ENCODE measurements around the gene SLC26A8.
"Not testable (repeated sequence)": the region's sequence is repeated elsewhere in the genome, so short reads cannot be mapped to it uniquely, and the experiment has no call there.

SLC26A8 gene

GRCh38 chr6:36050947-36051710 is 26.7 kb upstream of the SLC26A8 start:
- Histone ChIP-seq H3K36me3 (ENCODE audit: control insufficient read depth, insufficient read depth, low read length) (peaks cover 15% of the 10 kb centered on the region), H3K4me1 (ENCODE audit: control insufficient read depth, insufficient read depth, low read length) (0 out of 2 replicates have a peak, but pooled peaks cover 5% of the 10 kb centered on the region), H3K27ac (ENCODE audit: low read depth, low read length) (no peak overlapping the region), H3K4me3 (ENCODE audit: low read depth, low read length) (no peak overlapping the region), H3K9ac (ENCODE audit: low read length) (no peak overlapping the region), H3K9me3 (ENCODE audit: control insufficient read depth, insufficient read depth, low read depth, low read length) (no peaks in the 10 kb centered on the region), H3K27me3 (ENCODE audit: control insufficient read depth, insufficient read depth, low read length) (no peaks in the 10 kb centered on the region)

DNA sequence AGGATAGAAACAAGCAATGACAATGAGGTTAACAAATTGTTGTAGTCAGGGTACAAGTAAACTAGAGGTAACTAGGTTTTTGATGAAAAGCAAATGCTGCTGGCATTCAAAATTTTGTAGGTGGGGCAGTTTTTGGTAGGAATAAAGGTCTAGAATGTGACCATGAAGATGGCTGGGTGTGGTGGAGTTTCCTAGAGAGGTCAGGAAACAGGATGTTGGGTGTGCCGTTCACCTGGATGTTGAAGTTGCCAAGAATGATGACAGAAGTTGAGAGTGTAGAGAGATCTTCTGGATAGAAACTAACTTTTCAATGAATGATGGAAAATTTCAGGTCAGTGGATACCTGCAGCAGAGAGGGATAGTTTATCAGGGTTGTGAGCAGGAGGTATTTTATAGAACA is 25.9 kb upstream of the SLC26A8 start:
- Histone ChIP-seq H3K4me1 (ENCODE audit: control insufficient read depth, insufficient read depth, low read length) (0 out of 2 replicates have a peak, but pooled peaks cover 5% of the 10 kb centered on the region), H3K27ac (ENCODE audit: low read depth, low read length) (no peak overlapping the region), H3K36me3 (ENCODE audit: control insufficient read depth, insufficient read depth, low read length) (peaks cover 15% of the 10 kb centered on the region), H3K9me3 (ENCODE audit: control insufficient read depth, insufficient read depth, low read depth, low read length) (no peaks in the 10 kb centered on the region), H3K27me3 (ENCODE audit: control insufficient read depth, insufficient read depth, low read length) (no peaks in the 10 kb centered on the region), H3K4me3 (ENCODE audit: low read depth, low read length) (no peak overlapping the region), H3K9ac (ENCODE audit: low read length) (no peak overlapping the region)

DNA sequence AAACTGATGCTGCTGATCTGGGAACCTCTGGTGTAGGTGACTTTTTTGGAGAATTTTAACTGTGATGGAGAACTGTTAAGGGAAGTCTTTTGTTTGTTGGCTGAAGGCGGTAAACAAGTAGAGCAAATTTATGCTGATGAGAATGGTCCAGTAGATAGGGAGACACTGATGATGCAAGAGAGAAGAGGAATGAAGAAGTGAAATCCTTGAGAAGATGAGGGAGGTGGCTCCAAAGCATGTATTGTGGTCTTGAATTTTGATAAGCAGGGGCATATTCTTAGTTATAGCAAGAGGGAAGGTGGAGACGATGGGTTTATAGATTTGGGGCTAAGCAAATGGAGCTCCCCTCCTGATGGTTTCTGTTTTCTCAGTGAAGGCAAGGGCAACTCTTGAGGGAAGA is 25.1 kb upstream of the SLC26A8 start:
- Histone ChIP-seq H3K9me3 (ENCODE audit: control insufficient read depth, insufficient read depth, low read depth, low read length) (no peaks in the 10 kb centered on the region), H3K27me3 (ENCODE audit: control insufficient read depth, insufficient read depth, low read length) (no peaks in the 10 kb centered on the region), H3K36me3 (ENCODE audit: control insufficient read depth, insufficient read depth, low read length) (peaks cover 11% of the 10 kb centered on the region), H3K9ac (ENCODE audit: low read length) (no peak overlapping the region), H3K27ac (ENCODE audit: low read depth, low read length) (no peak overlapping the region), H3K4me3 (ENCODE audit: low read depth, low read length) (no peak overlapping the region), H3K4me1 (ENCODE audit: control insufficient read depth, insufficient read depth, low read length) (0 out of 2 replicates have a peak, but pooled peaks cover under 1% of the 10 kb centered on the region)

DNA sequence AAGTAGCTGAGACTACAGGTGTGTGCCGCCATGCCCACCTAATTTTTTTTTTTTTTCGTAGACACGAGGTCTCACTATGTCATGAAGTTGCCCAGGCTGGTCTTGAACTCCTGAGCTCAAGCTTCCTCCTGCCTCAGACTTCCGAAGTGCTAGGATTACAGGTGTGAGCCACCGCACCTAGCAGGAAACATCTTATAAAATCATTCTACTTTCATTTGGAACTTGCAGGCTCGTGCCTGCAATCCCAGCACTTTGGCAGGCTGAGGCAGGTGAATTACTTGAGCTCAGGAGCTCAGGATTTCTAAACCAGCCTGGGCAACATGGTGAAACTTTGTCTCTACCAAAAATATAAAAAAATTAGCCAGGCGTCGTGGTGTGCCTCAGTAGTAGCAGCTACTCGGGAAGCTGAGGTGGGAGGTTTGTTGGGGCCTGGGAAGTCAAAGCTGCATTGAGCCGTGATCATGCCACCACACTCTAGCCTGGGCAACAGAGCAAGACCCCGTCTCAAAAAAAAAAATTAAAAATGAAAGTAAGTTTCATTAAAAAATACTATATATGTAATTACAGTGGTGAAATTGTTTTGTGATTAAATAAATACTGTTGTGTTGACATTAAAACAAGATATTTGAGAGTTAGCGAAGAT is 18.3 kb upstream of the SLC26A8 start:
- Histone ChIP-seq H3K27me3 (ENCODE audit: control insufficient read depth, insufficient read depth, low read length) (no peaks in the 10 kb centered on the region), H3K9ac (ENCODE audit: low read length) (no peak overlapping the region), H3K9me3 (ENCODE audit: control insufficient read depth, insufficient read depth, low read depth, low read length) (no peaks in the 10 kb centered on the region), H3K4me3 (ENCODE audit: low read depth, low read length) (no peak overlapping the region), H3K36me3 (ENCODE audit: control insufficient read depth, insufficient read depth, low read length) (no peaks in the 10 kb centered on the region), H3K4me1 (ENCODE audit: control insufficient read depth, insufficient read depth, low read length) (peaks cover 10% of the 10 kb centered on the region), H3K27ac (ENCODE audit: low read depth, low read length) (no peak overlapping the region)

DNA sequence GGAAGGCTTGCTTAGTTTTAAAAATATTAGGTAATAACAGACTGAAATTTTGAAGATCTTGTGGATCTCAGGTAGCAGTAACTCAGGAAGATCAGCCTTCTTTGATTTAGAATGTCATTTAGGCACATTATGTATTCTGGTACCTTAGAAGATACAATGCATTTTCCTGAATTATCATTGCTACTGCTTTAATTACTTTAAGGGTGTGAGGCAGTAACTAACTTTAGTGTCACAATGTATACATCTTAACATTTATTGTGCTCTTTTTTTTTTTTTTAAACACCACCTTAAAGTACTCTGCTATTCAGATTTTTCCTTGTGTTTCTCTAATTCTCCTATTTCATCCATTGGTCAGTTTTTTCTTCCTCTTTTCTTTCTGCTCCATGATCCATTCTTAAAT is 16.5 kb upstream of the SLC26A8 start:
- no peak overlapping the region for H3K9ac ChIP-seq (ENCODE audit: low read length)
- H3K4me1 ChIP-seq (ENCODE audit: control insufficient read depth, insufficient read depth, low read length), result peaks cover 11% of the 10 kb centered on the region
- H3K36me3 ChIP-seq (ENCODE audit: control insufficient read depth, insufficient read depth, low read length), result no peaks in the 10 kb centered on the region
- no peak overlapping the region for H3K27ac ChIP-seq (ENCODE audit: low read depth, low read length)
- H3K4me3 ChIP-seq (ENCODE audit: low read depth, low read length), result no peak overlapping the region
- no peaks in the 10 kb centered on the region for H3K27me3 ChIP-seq (ENCODE audit: control insufficient read depth, insufficient read depth, low read length)
- no peaks in the 10 kb centered on the region for H3K9me3 ChIP-seq (ENCODE audit: control insufficient read depth, insufficient read depth, low read depth, low read length)

GRCh38 chr6:36039112-36039511 is 14.7 kb upstream of the SLC26A8 start:
- Histone ChIP-seq H3K27me3 (ENCODE audit: control insufficient read depth, insufficient read depth, low read length) (no peaks in the 10 kb centered on the region), H3K27ac (ENCODE audit: low read depth, low read length) (no peak overlapping the region), H3K4me1 (ENCODE audit: control insufficient read depth, insufficient read depth, low read length) (peaks cover 12% of the 10 kb centered on the region), H3K9me3 (ENCODE audit: control insufficient read depth, insufficient read depth, low read depth, low read length) (no peaks in the 10 kb centered on the region), H3K4me3 (ENCODE audit: low read depth, low read length) (no peak overlapping the region), H3K9ac (ENCODE audit: low read length) (no peak overlapping the region), H3K36me3 (ENCODE audit: control insufficient read depth, insufficient read depth, low read length) (no peaks in the 10 kb centered on the region)

GRCh38 chr6:36038120-36038876 is 13.9 kb upstream of the SLC26A8 start:
- no peaks in the 10 kb centered on the region for H3K36me3 ChIP-seq (ENCODE audit: control insufficient read depth, insufficient read depth, low read length)
- no peak overlapping the region for H3K4me3 ChIP-seq (ENCODE audit: low read depth, low read length)
- peaks cover 17% of the 10 kb centered on the region for H3K4me1 ChIP-seq (ENCODE audit: control insufficient read depth, insufficient read depth, low read length)
- no peak overlapping the region for H3K9ac ChIP-seq (ENCODE audit: low read length)
- no peaks in the 10 kb centered on the region for H3K27me3 ChIP-seq (ENCODE audit: control insufficient read depth, insufficient read depth, low read length)
- H3K27ac ChIP-seq (ENCODE audit: low read depth, low read length), result no peak overlapping the region
- no peaks in the 10 kb centered on the region for H3K9me3 ChIP-seq (ENCODE audit: control insufficient read depth, insufficient read depth, low read depth, low read length)

GRCh38 chr6:36035225-36035624 is 10.8 kb upstream of the SLC26A8 start:
- Histone ChIP-seq H3K36me3 (ENCODE audit: control insufficient read depth, insufficient read depth, low read length) (no peaks in the 10 kb centered on the region), H3K27ac (ENCODE audit: low read depth, low read length) (no peak overlapping the region), H3K4me1 (ENCODE audit: control insufficient read depth, insufficient read depth, low read length) (peaks cover 19% of the 10 kb centered on the region), H3K4me3 (ENCODE audit: low read depth, low read length) (no peak overlapping the region), H3K9ac (ENCODE audit: low read length) (no peak overlapping the region), H3K27me3 (ENCODE audit: control insufficient read depth, insufficient read depth, low read length) (no peaks in the 10 kb centered on the region), H3K9me3 (ENCODE audit: control insufficient read depth, insufficient read depth, low read depth, low read length) (no peaks in the 10 kb centered on the region)

GRCh38 chr6:36034441-36034840 is 10.0 kb upstream of the SLC26A8 start:
- Histone ChIP-seq H3K9me3 (ENCODE audit: control insufficient read depth, insufficient read depth, low read depth, low read length) (no peaks in the 10 kb centered on the region), H3K36me3 (ENCODE audit: control insufficient read depth, insufficient read depth, low read length) (no peaks in the 10 kb centered on the region), H3K9ac (ENCODE audit: low read length) (no peak overlapping the region), H3K4me3 (ENCODE audit: low read depth, low read length) (no peak overlapping the region), H3K27me3 (ENCODE audit: control insufficient read depth, insufficient read depth, low read length) (no peaks in the 10 kb centered on the region), H3K4me1 (ENCODE audit: control insufficient read depth, insufficient read depth, low read length) (peaks cover 19% of the 10 kb centered on the region), H3K27ac (ENCODE audit: low read depth, low read length) (no peak overlapping the region; the same call in 1 of the 2 replicates)

DNA sequence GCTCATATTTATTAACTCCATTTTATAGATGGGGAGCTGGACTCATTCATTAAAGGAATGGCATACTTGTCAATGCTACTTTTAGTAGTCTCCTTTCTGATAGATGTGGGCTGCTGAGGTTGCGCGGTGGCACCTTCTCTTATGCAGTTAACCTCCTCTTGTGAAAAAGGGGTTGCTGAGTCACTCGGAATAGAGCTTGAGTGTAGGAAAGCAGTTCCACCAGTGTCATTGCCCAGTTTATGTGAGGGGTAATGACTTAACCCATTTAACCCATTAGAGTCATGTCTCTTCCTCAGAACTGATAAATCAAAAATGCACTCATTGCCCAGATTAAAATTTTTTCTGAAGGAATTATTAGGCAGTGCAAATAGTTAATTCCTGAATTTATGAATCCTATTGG is 9.5 kb upstream of the SLC26A8 start:
- Histone ChIP-seq H3K9ac (ENCODE audit: low read length) (no peak overlapping the region), H3K27ac (ENCODE audit: low read depth, low read length) (no peak overlapping the region), H3K4me1 (ENCODE audit: control insufficient read depth, insufficient read depth, low read length) (peaks cover 19% of the 10 kb centered on the region), H3K27me3 (ENCODE audit: control insufficient read depth, insufficient read depth, low read length) (no peaks in the 10 kb centered on the region), H3K9me3 (ENCODE audit: control insufficient read depth, insufficient read depth, low read depth, low read length) (no peaks in the 10 kb centered on the region), H3K36me3 (ENCODE audit: control insufficient read depth, insufficient read depth, low read length) (no peaks in the 10 kb centered on the region), H3K4me3 (ENCODE audit: low read depth, low read length) (no peak overlapping the region)

GRCh38 chr6:36033144-36033543 is 8.7 kb upstream of the SLC26A8 start:
- H3K9me3 ChIP-seq (ENCODE audit: control insufficient read depth, insufficient read depth, low read depth, low read length); H3K27ac ChIP-seq (ENCODE audit: low read depth, low read length); H3K27me3 ChIP-seq (ENCODE audit: control insufficient read depth, insufficient read depth, low read length); H3K4me3 ChIP-seq (ENCODE audit: low read depth, low read length); H3K9ac ChIP-seq (ENCODE audit: low read length); H3K36me3 ChIP-seq (ENCODE audit: control insufficient read depth, insufficient read depth, low read length): not testable (repeated sequence)
- peaks cover 13% of the 10 kb centered on the region for H3K4me1 ChIP-seq (ENCODE audit: control insufficient read depth, insufficient read depth, low read length)
